HEK293T (cell line): ENCODE data around the gene GIGYF2.

Source experiments
- CTCF ChIA-PET: fragments of 350-600 bp; formaldehyde crosslinking; extraction: SDS; loops from one replicate; lab custom pipeline; 2021; ENCODE audit warnings: antibody characterized with exemption, inconsistent platforms; lab: Yijun Ruan, JAX
- POLR2A ChIA-PET: fragments of 350-600 bp; formaldehyde crosslinking; extraction: SDS; loops from one replicate; lab custom pipeline; 2020; ENCODE audit warnings: antibody characterized with exemption, inconsistent platforms; lab: Yijun Ruan, JAX
- DNase-seq: peaks from one replicate; pipeline ENCODE4 v3.0.0; 2012; ENCODE audit warnings: mixed read lengths; ENCODE audit errors: extremely low spot score
- ARNT ChIP-seq: fragments of 450-650 bp; IDR thresholded peaks from 2 replicates; pipeline ENCODE4 v1.6.1; 2017; ENCODE audit warnings: mild to moderate bottlenecking
- BHLHE40 ChIP-seq: fragments of 450-650 bp; IDR thresholded peaks from 2 replicates; pipeline ENCODE4 v1.6.1; 2016; ENCODE audit warnings: mild to moderate bottlenecking, moderate library complexity, borderline replicate concordance
- CTBP1 ChIP-seq: fragments of 450-650 bp; IDR thresholded peaks from 2 replicates; pipeline ENCODE4 v1.6.1; 2016; ENCODE audit warnings: borderline replicate concordance
- ELF4 ChIP-seq: fragments of 450-650 bp; IDR thresholded peaks from 2 replicates; pipeline ENCODE4 v1.6.1; 2017; ENCODE audit warnings: antibody characterized with exemption
- FOXA1 ChIP-seq: fragments of 450-650 bp; IDR thresholded peaks from 2 replicates; pipeline ENCODE4 v1.6.1; 2016; ENCODE audit warnings: mild to moderate bottlenecking
- FOXK2 ChIP-seq: fragments of 450-650 bp; IDR thresholded peaks from 2 replicates; pipeline ENCODE4 v1.6.1; 2016; ENCODE audit warnings: mild to moderate bottlenecking
- FOXM1 ChIP-seq: fragments of 450-650 bp; IDR thresholded peaks from 2 replicates; pipeline ENCODE4 v1.6.1; 2017; ENCODE audit warnings: mild to moderate bottlenecking, borderline replicate concordance
- HDGF ChIP-seq: fragments of 450-650 bp; IDR thresholded peaks from 2 replicates; pipeline ENCODE4 v1.6.1; 2017; ENCODE audit warnings: antibody characterized with exemption, borderline replicate concordance
- L3MBTL2 ChIP-seq: fragments of 450-650 bp; conservative IDR thresholded peaks from 2 replicates; pipeline ENCODE4 v1.6.1; 2016; ENCODE audit warnings: mild to moderate bottlenecking
- LEF1 ChIP-seq: fragments of 450-650 bp; IDR thresholded peaks from 2 replicates; pipeline ENCODE4 v1.6.1; 2017; ENCODE audit warnings: mild to moderate bottlenecking, borderline replicate concordance
- NFRKB ChIP-seq: fragments of 450-650 bp; IDR thresholded peaks from 2 replicates; pipeline ENCODE4 v1.6.1; 2016; ENCODE audit warnings: mild to moderate bottlenecking, moderate library complexity
- PKNOX1 ChIP-seq: fragments of 450-650 bp; IDR thresholded peaks from 2 replicates; pipeline ENCODE4 v1.6.1; 2016
- SP1 ChIP-seq: fragments of 450-650 bp; IDR thresholded peaks from 2 replicates; pipeline ENCODE4 v1.6.1; 2017
- SUZ12 ChIP-seq: fragments of 450-650 bp; IDR thresholded peaks from 2 replicates; pipeline ENCODE4 v1.6.1; 2016; ENCODE audit warnings: mild to moderate bottlenecking
- TARDBP ChIP-seq: fragments of 450-650 bp; IDR thresholded peaks from 2 replicates; pipeline ENCODE4 v1.6.1; 2016
- ZNF384 ChIP-seq: fragments of 450-650 bp; IDR thresholded peaks from 2 replicates; pipeline ENCODE4 v1.6.1; 2016

The GIGYF2 gene

GRCh38 chr2:232833830-232834229 is 136.7 kb downstream of the GIGYF2 start:
- no peak for DNase-seq
- TF ChIP-seq FOXM1 (no peak), ARNT (no peak), TARDBP (no peak), SUZ12 (no peak), PKNOX1 (no peak), NFRKB (no peak), HDGF (no peak), LEF1 (no peak), FOXA1 (no peak)
- CTCF ChIA-PET = no interaction called here
- POLR2A ChIA-PET = no interaction called here

DNA sequence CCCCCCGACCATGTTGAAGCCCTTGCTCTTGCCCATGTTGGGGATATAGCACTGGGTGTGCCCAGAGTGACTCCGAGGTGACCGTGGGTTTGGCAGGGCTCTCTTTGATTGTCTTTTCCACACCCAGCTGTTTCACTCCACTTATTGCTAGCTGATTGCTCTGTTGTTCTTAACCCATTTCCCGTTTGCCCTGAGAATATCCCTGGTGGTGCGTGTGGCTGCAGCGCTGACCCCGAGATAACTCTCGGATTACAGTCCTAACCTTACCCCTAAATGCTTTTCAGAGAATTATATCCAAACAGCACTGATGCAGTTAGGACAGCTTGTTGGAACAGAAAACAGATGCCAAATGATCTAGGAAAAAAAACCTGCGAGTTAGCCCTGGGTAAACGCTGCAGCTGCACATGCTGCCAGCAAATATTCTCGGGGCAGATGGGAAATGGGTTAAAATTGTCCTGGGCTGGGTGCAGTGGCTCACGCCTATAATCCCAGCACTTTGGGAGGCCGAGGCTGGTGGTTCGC is 138.6 kb downstream of the GIGYF2 start:
- POLR2A ChIA-PET = no interaction called here
- CTCF ChIA-PET = interaction anchor here (0.6 kb wide), 1 partner anchor 315 kb away, joined by 5 read pairs; no protein-coding TSS in a partner anchor
- DNase-seq = no peak
- TF ChIP-seq L3MBTL2 = no peak
- TF ChIP-seq TARDBP = no peak
- no peak for TF ChIP-seq PKNOX1
- TF ChIP-seq ARNT = no peak
- TF ChIP-seq FOXK2 = no peak
- TF ChIP-seq ZNF384 = no peak
- no peak for TF ChIP-seq FOXA1
- no peak for TF ChIP-seq ELF4
- TF ChIP-seq BHLHE40 = no peak
- TF ChIP-seq FOXM1 = no peak
- no peak for TF ChIP-seq LEF1
- no peak for TF ChIP-seq HDGF

GRCh38 chr2:232836934-232837333 is 139.8 kb downstream of the GIGYF2 start:
- CTCF ChIA-PET = interaction anchor here (0.7 kb wide), 1 partner anchor 9 kb away, joined by 3 read pairs; no protein-coding TSS in a partner anchor
- POLR2A ChIA-PET = no interaction called here
- no peak for DNase-seq
- no peak for TF ChIP-seq FOXA1

DNA sequence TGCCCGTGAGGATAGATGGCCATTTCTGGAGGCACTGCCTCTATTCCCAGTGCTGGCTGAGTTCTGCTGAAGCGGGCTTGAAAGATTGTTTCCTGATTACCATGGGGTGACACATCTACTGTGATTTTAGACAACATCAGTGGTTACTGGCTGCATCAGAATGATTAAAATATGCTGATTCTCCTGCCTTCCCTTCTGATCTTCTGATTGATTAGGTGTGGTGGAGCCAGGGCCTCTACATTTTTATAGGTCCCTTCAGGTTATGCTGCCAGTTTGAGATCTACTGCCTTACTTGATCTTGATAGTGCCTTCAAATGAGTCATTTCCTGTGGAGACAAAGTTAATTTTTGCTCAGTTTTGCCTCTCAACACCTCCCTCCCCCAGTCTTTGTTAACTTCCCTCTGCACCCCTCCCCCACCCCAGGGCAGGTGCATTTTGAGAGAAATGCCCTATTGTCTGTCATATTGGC is 141.3 kb downstream of the GIGYF2 start:
- CTCF ChIA-PET = no interaction called here
- POLR2A ChIA-PET = no interaction called here
- TF ChIP-seq ZNF384 (no peak), ELF4 (no peak)
- no peak for DNase-seq

GRCh38 chr2:232839411-232840079 is 142.4 kb downstream of the GIGYF2 start:
- ChIA-PET POLR2A (no interaction called here), CTCF (no interaction called here)
- no peak for TF ChIP-seq SUZ12
- TF ChIP-seq NFRKB = no peak
- TF ChIP-seq ARNT = no peak
- TF ChIP-seq SP1 = no peak
- TF ChIP-seq TARDBP = no peak
- no peak for TF ChIP-seq ZNF384
- no peak for TF ChIP-seq HDGF
- TF ChIP-seq ELF4 = no peak
- no peak for DNase-seq

GRCh38 chr2:232842689-232843088 is 145.6 kb downstream of the GIGYF2 start:
- ChIA-PET POLR2A (no interaction called here), CTCF (interaction anchor here (0.9 kb wide), 1 partner anchor 10 kb away, joined by 4 read pairs; no protein-coding TSS in a partner anchor)
- TF ChIP-seq ELF4 = no peak
- DNase-seq = no peak

- DNase-seq = no peak
- no peak for TF ChIP-seq ELF4
- TF ChIP-seq HDGF = no peak
- TF ChIP-seq TARDBP = no peak
- TF ChIP-seq FOXM1 = no peak
- TF ChIP-seq L3MBTL2 = no peak
- no peak for TF ChIP-seq FOXK2
- TF ChIP-seq LEF1 = no peak
- no peak for TF ChIP-seq SUZ12
- TF ChIP-seq CTBP1 = no peak
- no peak for TF ChIP-seq ZNF384
- TF ChIP-seq ARNT = no peak
- no peak for TF ChIP-seq PKNOX1
- no peak for TF ChIP-seq FOXA1
- TF ChIP-seq NFRKB = no peak
- TF ChIP-seq SP1 = no peak
- no peak for TF ChIP-seq BHLHE40
- CTCF ChIA-PET = no interaction called here
- POLR2A ChIA-PET = no interaction called here
Observed at GRCh38 chr2:232843834-232844233, 146.7 kb downstream of the GIGYF2 start.
